Bronchial epithelial cell (primary cell): ENCODE data around the gene FER. TPM values are rescaled to one million over a fixed set of nuclear protein-coding genes. Genes with fewer than 3 reads are reported as not detected.

ENCODE experiments used
- DNase-seq: peaks from one replicate; pipeline ENCODE4 v3.0.0-alpha.2; 2010; ENCODE audit warnings: low read depth
- FAIRE-seq: peaks from 2 replicates; lab custom pipeline; 2011; peaks lifted over from hg19 to GRCh38; lab: Jason Lieb, UNC
- H3K27me3 ChIP-seq: 2 replicates; pipeline ENCODE4 v1.5.1; 2011; ENCODE audit warnings: low read length; ENCODE audit not compliant: control insufficient read depth, insufficient read depth
- H3K36me3 ChIP-seq: 2 replicates; pipeline ENCODE4 v1.5.1; 2011; ENCODE audit warnings: low read length; ENCODE audit not compliant: control insufficient read depth, insufficient read depth
- H3K4me3 ChIP-seq: 2 replicates; pipeline ENCODE4 v1.5.1; 2011; ENCODE audit warnings: mild to moderate bottlenecking, low read depth, low read length, control low read depth
- total RNA-seq: library from RNA; depleted of rRNA; stranded (reverse); fragments of >200 nt; gene quantifications from 2 replicates; pipeline ENCODE4 v1.2.1, GENCODE V29; 2014
- TF ChIP-seq, protein P1 (sequence below): IDR thresholded peaks from 2 replicates; pipeline ENCODE4 v1.5.1; 2011; ENCODE audit warnings: mild to moderate bottlenecking, moderate library complexity, low read length, control low read depth, inconsistent platforms; ENCODE audit not compliant: insufficient read depth, severe bottlenecking

The FER gene
- total RNA-seq, 1 donor from 2014 or later, result 23.7 TPM

DNA sequence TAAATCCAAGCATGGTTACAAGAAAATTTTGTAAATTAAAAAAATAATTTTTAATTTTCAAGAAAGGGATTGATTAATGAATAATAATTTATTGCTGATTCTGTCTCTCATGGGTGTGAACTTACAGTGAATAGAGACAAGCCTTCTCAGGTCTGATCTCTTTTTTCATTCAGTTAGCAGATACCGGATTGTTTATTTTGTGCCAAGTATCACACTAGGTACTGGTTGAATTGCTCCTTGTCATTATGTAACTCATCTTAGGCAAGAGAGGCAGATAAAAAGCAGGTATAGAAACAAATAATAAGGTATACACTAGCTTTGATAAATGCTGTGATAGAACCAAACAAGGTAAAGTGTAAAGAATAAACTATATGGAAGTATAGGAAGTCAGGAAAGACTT is 378.8 kb downstream of the FER start:
- TF ChIP-seq, protein P1, sequence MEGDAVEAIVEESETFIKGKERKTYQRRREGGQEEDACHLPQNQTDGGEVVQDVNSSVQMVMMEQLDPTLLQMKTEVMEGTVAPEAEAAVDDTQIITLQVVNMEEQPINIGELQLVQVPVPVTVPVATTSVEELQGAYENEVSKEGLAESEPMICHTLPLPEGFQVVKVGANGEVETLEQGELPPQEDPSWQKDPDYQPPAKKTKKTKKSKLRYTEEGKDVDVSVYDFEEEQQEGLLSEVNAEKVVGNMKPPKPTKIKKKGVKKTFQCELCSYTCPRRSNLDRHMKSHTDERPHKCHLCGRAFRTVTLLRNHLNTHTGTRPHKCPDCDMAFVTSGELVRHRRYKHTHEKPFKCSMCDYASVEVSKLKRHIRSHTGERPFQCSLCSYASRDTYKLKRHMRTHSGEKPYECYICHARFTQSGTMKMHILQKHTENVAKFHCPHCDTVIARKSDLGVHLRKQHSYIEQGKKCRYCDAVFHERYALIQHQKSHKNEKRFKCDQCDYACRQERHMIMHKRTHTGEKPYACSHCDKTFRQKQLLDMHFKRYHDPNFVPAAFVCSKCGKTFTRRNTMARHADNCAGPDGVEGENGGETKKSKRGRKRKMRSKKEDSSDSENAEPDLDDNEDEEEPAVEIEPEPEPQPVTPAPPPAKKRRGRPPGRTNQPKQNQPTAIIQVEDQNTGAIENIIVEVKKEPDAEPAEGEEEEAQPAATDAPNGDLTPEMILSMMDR, result no peak
- H3K27me3 ChIP-seq, result no peaks in the 10 kb centered on the region
- H3K4me3 ChIP-seq, result no peak overlapping the region
- FAIRE-seq, result no peak
- no peaks in the 10 kb centered on the region for H3K36me3 ChIP-seq
- DNase-seq, result no peak

- TF ChIP-seq, protein P1, result no peak
- Histone ChIP-seq H3K36me3 (no peaks in the 10 kb centered on the region), H3K4me3 (no peak overlapping the region), H3K27me3 (no peaks in the 10 kb centered on the region)
- no peak for FAIRE-seq
- DNase-seq, result no peak
These were observed 389.2 kb downstream of the FER start for GRCh38 chr5:109136906-109137305.

DNA sequence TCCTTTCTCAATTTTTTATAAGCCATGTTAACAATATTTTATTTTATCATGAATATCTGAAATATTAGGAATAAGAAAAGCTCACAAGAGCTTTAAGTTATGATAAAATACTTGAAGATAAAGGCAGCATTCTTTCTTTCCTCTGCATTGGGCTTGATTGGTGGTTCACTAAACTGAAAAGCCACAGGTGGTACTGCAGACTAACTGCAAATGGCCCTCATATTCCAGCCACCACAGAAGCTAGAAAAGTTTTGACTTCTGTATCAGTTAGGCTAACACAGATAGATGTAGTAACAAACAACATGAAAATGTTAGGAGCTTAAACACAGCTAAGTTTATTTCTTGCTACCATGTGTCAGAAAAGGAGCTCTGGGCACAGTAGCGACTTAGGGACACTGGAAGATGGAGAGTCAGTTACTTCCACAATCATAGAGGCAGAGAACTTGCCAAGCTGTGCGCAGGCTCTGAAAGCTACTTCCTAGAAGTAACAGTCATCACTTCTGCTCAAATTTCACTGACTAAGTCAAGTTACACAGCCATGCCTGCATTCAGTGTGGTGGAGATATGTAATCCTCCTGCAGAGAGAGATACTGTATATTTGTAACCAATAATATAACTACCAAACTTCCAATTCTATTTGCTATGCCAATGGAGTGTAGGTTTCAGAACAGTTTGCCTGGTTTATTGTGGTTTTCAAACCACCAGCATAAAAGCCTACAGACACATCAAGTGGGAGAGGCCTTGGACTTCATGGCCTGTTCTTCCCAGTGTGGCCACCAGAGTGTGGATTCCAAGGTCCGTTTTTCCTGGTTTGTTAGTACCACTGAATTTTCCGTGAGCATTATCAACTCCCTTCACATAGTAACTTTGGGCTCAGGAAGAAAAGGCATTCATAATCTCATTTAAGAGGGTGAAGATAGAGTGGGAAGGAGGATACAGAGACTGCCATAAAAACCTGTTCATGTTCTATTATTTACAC is 393.8 kb downstream of the FER start:
- TF ChIP-seq, protein P1, result no peak
- FAIRE-seq, result no peak

DNA sequence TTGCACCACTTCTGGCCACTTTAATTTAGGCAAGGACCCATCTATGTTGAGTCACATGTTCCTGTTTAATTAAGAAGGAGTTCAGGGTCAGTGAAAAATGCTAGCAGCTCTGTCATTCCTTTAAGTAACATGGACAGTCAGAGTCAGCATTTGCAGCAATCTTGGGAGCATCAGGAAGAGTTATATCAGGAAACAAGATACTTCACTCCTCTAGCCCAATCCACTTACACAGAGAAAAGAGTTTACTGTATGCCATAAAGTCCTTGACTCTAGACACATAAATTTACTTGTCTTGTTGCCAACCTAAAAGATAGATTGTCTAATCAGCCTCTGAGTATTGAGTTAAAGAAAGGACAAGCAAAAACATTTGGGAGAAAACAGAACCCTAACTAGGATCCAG is 395.3 kb downstream of the FER start:
- FAIRE-seq, result no peak

More for the DNA sequence above, 393.8 kb downstream of the FER start:
- Histone ChIP-seq H3K27me3 (no peaks in the 10 kb centered on the region), H3K36me3 (no peaks in the 10 kb centered on the region), H3K4me3 (no peak overlapping the region)
- DNase-seq, result no peak

GRCh38 chr5:109145139-109145538 is 397.4 kb downstream of the FER start:
- Histone ChIP-seq H3K27me3 (no peaks in the 10 kb centered on the region), H3K36me3 (no peaks in the 10 kb centered on the region), H3K4me3 (no peak overlapping the region)
- FAIRE-seq (peak; percentile 62), DNase-seq (no peak)
- TF ChIP-seq, protein P1, result no peak

More for the DNA sequence above, 395.3 kb downstream of the FER start:
- DNase-seq, result no peak
- Histone ChIP-seq H3K27me3 (no peaks in the 10 kb centered on the region), H3K36me3 (no peaks in the 10 kb centered on the region), H3K4me3 (no peak overlapping the region)
- TF ChIP-seq, protein P1, result no peak
